Naive thymus-derived CD4-positive, alpha-beta T cell (primary cell): ENCODE measurements around the gene SLCO2B1. TPM values are rescaled to one million over a fixed set of nuclear protein-coding genes. Genes with fewer than 3 reads are reported as not detected.

Experiments used
- ATAC-seq: fragments of 150-1000 bp; cut with Tn5 transposase; 2 replicates; pipeline ENCODE4 v1.10.0; 2021; ENCODE audit warnings: mild to moderate bottlenecking, moderate library complexity
- CTCF ChIA-PET: fragments of 350-600 bp; sonication (Branson Sonifier 250); formaldehyde crosslinking; loops from one replicate; lab custom pipeline; 2021; ENCODE audit warnings: antibody characterized with exemption; lab: Charles Lee
- POLR2A ChIA-PET: fragments of 350-600 bp; sonication (Branson Sonifier 250); formaldehyde crosslinking; loops from one replicate; lab custom pipeline; 2021; ENCODE audit warnings: antibody characterized with exemption, inconsistent platforms; lab: Charles Lee
- DNase-seq, 9 donors: peaks; one replicate each; pipeline versions ENCODE4 v3.0.0 to v3.0.0-alpha.2; 2020 to 2022; ENCODE audit warnings: mixed read lengths in 1 of 9
- H3K27ac ChIP-seq: one replicate; pipeline ENCODE4 v1.7.0; 2013; ENCODE audit warnings: mild to moderate bottlenecking, low read depth, low read length, moderate library complexity
- H3K27me3 ChIP-seq, 2 donors: one replicate each; pipeline ENCODE4 v1.7.0; 2013; ENCODE audit warnings: low read length in 2 of 2, mild to moderate bottlenecking in 2 of 2, moderate library complexity in 2 of 2; ENCODE audit not compliant: control insufficient read depth in 2 of 2, insufficient read depth in 2 of 2
- H3K36me3 ChIP-seq, 3 experiments: 1 replicate in 2 of 3; 2 replicates in 1 of 3; pipeline ENCODE4 v1.7.0; 2013; ENCODE audit warnings: low read length in 3 of 3, mild to moderate bottlenecking in 3 of 3, moderate library complexity in 1 of 3; ENCODE audit not compliant: insufficient read depth in 3 of 3, control insufficient read depth in 2 of 3
- H3K4me1 ChIP-seq, 2 donors: one replicate each; pipeline ENCODE4 v1.7.0; 2013; ENCODE audit warnings: low read length in 2 of 2, mild to moderate bottlenecking in 2 of 2, moderate library complexity in 1 of 2; ENCODE audit not compliant: control insufficient read depth in 2 of 2, insufficient read depth in 2 of 2
- H3K4me3 ChIP-seq: 2 replicates; pipeline ENCODE4 v1.7.0; 2013; ENCODE audit warnings: mild to moderate bottlenecking, low read length
- H3K9me3 ChIP-seq, 3 experiments: 1 replicate in 2 of 3; 2 replicates in 1 of 3; pipeline ENCODE4 v1.7.0; 2013; ENCODE audit warnings: low read length in 3 of 3; ENCODE audit not compliant: control insufficient read depth in 2 of 3
- H3K27ac Mint-ChIP-seq, 9 donors: one replicate each; pipeline ENCODE4 v1.8.0; 2020 to 2022; ENCODE audit warnings: mixed read lengths in 9 of 9, mild to moderate bottlenecking in 8 of 9, moderate library complexity in 5 of 9, inconsistent platforms in 2 of 9
- H3K27me3 Mint-ChIP-seq, 5 donors: one replicate each; pipeline ENCODE4 v1.8.0; 2021 to 2022; ENCODE audit warnings: mixed read lengths in 5 of 5, mild to moderate bottlenecking in 1 of 5
- H3K36me3 Mint-ChIP-seq, 5 donors: one replicate each; pipeline ENCODE4 v1.8.0; 2020 to 2022; ENCODE audit warnings: mixed read lengths in 5 of 5, mild to moderate bottlenecking in 3 of 5, inconsistent platforms in 1 of 5
- H3K4me1 Mint-ChIP-seq, 7 donors: one replicate each; pipeline ENCODE4 v1.8.0; 2020 to 2022; ENCODE audit warnings: mixed read lengths in 7 of 7, mild to moderate bottlenecking in 3 of 7, inconsistent platforms in 1 of 7
- H3K4me3 Mint-ChIP-seq, 10 donors: one replicate each; pipeline ENCODE4 v1.8.0; 2020 to 2022; ENCODE audit warnings: mild to moderate bottlenecking in 10 of 10, mixed read lengths in 10 of 10, moderate library complexity in 6 of 10, inconsistent platforms in 2 of 10
- H3K9me3 Mint-ChIP-seq, 11 donors: one replicate each; pipeline ENCODE4 v1.8.0; 2020 to 2022; ENCODE audit warnings: mixed read lengths in 11 of 11, mild to moderate bottlenecking in 4 of 11, inconsistent platforms in 1 of 11, moderate library complexity in 1 of 11
- intact Hi-C, 2 donors: fragments of 100-400 bp; cut with micrococcal nuclease; formaldehyde crosslinking; loops; one replicate each; pipeline ENCODE4 v1.15.1; 2023
- polyA plus RNA-seq, 2 donors: library from polyadenylated mRNA; unstranded; fragments of 300-500 nt; fragmentation: Illumina TruSeq; gene quantifications; one replicate each; pipeline ENCODE4 v1.2.3, GENCODE V29; 2021
- total RNA-seq, 6 experiments: library from RNA in 5 of 6; stranded (reverse) in 5 of 6; gene quantifications; 1 replicate in 5 of 6; 2 replicates in 1 of 6; pipeline ENCODE4 v1.2.3 and lab custom pipeline; 2021 to 2026

The SLCO2B1 gene
- total and polyA plus RNA-seq, 7 experiments from 2014 or later: 0.19 to 4.3 (median 1.9) TPM; not detected in 3

DNA sequence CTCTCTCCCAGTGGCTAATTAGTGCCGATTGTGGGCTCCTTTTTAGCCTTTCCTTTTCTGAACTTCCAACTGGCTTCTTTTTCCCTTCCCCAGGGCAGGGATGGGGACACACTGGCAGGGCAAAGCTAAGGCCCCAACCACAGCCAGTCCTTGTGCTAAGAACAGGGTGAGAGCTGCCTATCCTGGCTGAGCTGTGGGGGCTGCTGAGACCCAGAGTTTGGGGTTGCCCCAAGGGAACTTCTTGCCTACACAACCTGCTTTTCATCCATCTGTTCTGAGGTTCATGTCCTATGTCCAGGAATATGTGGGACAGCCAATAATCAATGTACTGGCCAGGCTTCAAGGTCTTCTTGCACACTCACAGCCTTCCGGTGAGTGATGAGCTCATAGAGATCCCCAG is 79.7 kb downstream of the SLCO2B1 start:
- no peaks in the 10 kb centered on the region for H3K9me3 ChIP-seq
- no peak for DNase-seq
- H3K27me3 ChIP-seq: no peaks in the 10 kb centered on the region
- no peak for ATAC-seq
- H3K4me3 ChIP-seq: no peak overlapping the region
- Mint-ChIP-seq H3K9me3 (peaks cover 0 to 4% (median 0%) of the 10 kb centered on the region in 11 donors), H3K27me3 (peaks cover 0 to 20% (median 10%) of the 10 kb centered on the region in 5 donors), H3K27ac (no peak overlapping the region), H3K4me1 (no peaks in the 10 kb centered on the region), H3K36me3 (peaks cover 0 to 7% (median 5%) of the 10 kb centered on the region in 5 donors), H3K4me3 (no peak overlapping the region)
- no peaks in the 10 kb centered on the region for H3K4me1 ChIP-seq
- intact Hi-C loops: no loop called here
- no peak overlapping the region for H3K27ac ChIP-seq
- H3K36me3 ChIP-seq: no peaks in the 10 kb centered on the region
- CTCF ChIA-PET: no interaction called here
- POLR2A ChIA-PET: no interaction called here

DNA sequence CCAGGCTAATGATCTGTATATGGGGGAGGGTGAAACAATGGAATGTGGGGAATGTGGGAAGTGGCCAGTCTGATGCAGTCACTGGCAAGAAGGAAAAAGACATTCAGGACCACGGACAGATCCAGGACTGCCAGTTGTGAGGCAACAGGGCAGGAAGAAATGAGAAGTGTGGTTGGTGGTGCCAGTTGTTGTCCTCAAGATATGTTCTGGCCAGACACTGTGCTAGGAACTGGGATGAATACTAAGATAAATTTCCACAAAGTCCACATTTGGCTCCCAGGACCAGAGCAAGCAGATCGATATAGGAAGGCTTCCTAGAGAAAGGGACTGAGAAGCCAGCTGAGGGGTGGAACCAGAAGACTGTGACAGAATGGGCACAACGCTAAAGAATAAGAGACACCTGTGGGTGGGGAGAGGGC is 82.9 kb downstream of the SLCO2B1 start:
- H3K4me3 ChIP-seq: no peak overlapping the region
- H3K27me3 ChIP-seq: no peaks in the 10 kb centered on the region
- Mint-ChIP-seq H3K4me1 (no peaks in the 10 kb centered on the region), H3K9me3 (peaks cover 0 to 4% (median 0%) of the 10 kb centered on the region in 11 donors), H3K27ac (no peak overlapping the region), H3K36me3 (peaks cover 0 to 7% (median 5%) of the 10 kb centered on the region in 5 donors), H3K4me3 (no peak overlapping the region), H3K27me3 (peaks cover 10 to 29% (median 17%) of the 10 kb centered on the region in 5 donors)
- no peak for ATAC-seq
- peak in 2 of 9 donors; percentile 27 to 28 for DNase-seq
- POLR2A ChIA-PET: no interaction called here
- no peak overlapping the region for H3K27ac ChIP-seq
- H3K4me1 ChIP-seq: no peaks in the 10 kb centered on the region
- H3K36me3 ChIP-seq: no peaks in the 10 kb centered on the region
- H3K9me3 ChIP-seq: no peaks in the 10 kb centered on the region
- CTCF ChIA-PET: interaction anchor here (0.9 kb wide), 1 partner anchor 18 kb away, joined by 3 read pairs; no protein-coding TSS in a partner anchor
- intact Hi-C loops: loop anchor here (1.0 kb wide), 1 partner anchor 19 kb away; no protein-coding TSS in a partner anchor

DNA sequence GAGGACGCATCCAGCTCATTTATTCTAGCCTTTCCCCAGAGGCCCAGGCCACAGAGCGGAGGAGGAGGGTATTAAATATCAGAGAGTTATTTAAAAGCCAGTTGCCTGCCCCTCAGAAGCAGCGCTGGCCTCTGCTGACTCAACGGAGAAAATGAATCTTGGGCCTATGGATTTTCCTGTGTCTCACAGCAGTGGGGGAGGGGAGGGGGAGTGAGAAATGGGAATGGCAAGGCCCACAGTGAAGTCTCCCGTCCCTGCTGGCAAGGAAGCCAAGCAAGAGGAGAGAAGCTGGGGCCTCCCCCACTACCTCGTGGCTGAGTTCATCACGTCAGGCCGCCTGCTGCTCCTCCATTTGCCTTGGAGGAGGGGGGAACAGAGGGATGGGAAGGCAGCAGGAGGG is 85.2 kb downstream of the SLCO2B1 start:
- Histone ChIP-seq H3K9me3 (no peaks in the 10 kb centered on the region), H3K4me3 (no peak overlapping the region), H3K27me3 (peaks cover 0 to 5% of the 10 kb centered on the region in 2 donors), H3K27ac (no peak overlapping the region), H3K36me3 (no peaks in the 10 kb centered on the region), H3K4me1 (peaks cover 5 to 12% of the 10 kb centered on the region in 2 donors)
- Mint-ChIP-seq H3K27me3 (peaks cover 9 to 44% (median 21%) of the 10 kb centered on the region in 5 donors), H3K27ac (no peak overlapping the region), H3K4me3 (no peak overlapping the region), H3K9me3 (peaks cover 0 to 4% (median 0%) of the 10 kb centered on the region in 11 donors), H3K36me3 (peaks cover 0 to 4% (median 4%) of the 10 kb centered on the region in 5 donors), H3K4me1 (peaks cover 0 to 6% (median 2%) of the 10 kb centered on the region in 7 donors)
- intact Hi-C loops: no loop called here
- ChIA-PET CTCF (no interaction called here), POLR2A (no interaction called here)
- no peak for ATAC-seq
- no peak for DNase-seq

DNA sequence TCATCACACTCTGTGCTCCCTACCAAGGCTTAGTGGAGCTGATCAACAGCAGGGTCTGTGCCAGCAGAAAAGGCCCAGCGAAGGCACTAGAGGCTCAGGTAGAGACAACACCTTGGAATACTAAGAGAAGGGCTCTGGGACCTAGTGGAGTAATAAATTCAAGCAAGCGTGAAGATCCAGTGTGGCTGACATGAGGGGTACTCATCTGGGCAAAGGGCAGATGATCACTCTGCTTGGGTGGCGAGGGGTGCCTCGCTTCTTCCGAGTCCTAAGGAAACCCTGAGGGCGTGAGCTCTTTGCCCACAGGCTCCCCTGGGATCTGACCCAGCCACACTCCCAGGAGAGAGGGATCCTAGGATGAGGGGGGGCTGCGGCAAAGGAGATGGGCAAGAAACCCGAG is 86.1 kb downstream of the SLCO2B1 start:
- H3K4me1 ChIP-seq: peaks cover 5 to 12% of the 10 kb centered on the region in 2 donors
- H3K27ac Mint-ChIP-seq: no peak overlapping the region
- CTCF ChIA-PET: no interaction called here

DNA sequence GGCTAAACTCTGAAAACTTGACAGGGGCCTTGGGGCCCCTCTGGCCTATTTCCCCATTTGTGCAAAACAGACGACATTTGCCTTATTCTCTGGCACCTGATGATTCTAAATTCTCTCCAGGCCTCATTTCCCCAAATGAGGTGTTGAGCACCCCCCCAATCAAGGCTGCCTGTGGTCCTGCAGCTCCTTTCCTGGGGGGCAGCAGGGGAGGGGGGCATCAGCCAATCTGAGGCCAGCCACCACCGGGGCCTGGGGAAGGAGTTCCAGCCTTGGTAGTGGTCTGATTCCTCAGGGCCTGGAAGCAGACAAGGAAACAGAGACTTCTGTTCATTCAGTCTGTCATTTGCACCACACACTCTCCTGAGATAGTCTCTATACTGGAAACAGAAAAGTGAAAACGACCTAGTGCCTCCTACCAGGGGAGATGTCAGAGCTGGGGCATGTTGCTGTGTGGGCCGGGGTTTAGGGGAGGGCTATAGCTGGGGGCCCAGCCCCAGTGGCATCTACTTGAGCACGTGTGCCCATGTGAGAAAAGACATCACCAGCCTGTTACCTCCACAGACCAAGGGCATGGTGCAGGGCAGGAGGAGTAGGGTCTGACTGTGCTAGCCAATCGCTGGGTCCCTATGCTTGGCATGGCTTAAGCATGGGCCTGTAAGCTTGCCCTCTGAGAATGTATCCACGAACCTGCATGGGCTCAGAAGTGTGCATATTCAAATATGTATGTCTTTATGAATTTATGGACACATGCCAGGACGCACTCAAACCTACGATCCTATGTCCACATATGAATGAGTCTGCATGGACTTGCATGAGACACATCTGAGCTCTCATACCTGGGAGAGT is 87.9 kb downstream of the SLCO2B1 start:
- H3K27me3 ChIP-seq: peaks cover 3 to 5% of the 10 kb centered on the region in 2 donors
- intact Hi-C loops: no loop called here
- H3K9me3 Mint-ChIP-seq: peaks cover 0 to under 1% (median 0%) of the 10 kb centered on the region in 11 donors
- peaks cover 0 to 14% (median 10%) of the 10 kb centered on the region in 7 donors for H3K4me1 Mint-ChIP-seq
- ChIA-PET POLR2A (no interaction called here), CTCF (interaction anchor here (0.7 to 8.0 kb wide), 5 partner anchors 9 to 1669 kb away, joined by 3 to 135 read pairs (median 5); no protein-coding TSS in a partner anchor)
- H3K9me3 ChIP-seq: no peaks in the 10 kb centered on the region
- H3K4me3 ChIP-seq: no peak overlapping the region
- DNase-seq (no peak), ATAC-seq (no peak)
- peaks cover 0 to 4% (median 0%) of the 10 kb centered on the region in 5 donors for H3K36me3 Mint-ChIP-seq
- H3K27me3 Mint-ChIP-seq: peaks cover 13 to 51% (median 28%) of the 10 kb centered on the region in 5 donors
- H3K27ac Mint-ChIP-seq: peak overlapping the region in 1 of 9 donors; percentile 63
- H3K27ac ChIP-seq: no peak overlapping the region
- H3K4me3 Mint-ChIP-seq: peak overlapping the region in 8 of 10 donors; percentile 20 to 85 (median 50)
- no peaks in the 10 kb centered on the region for H3K36me3 ChIP-seq
- peaks cover 5 to 15% of the 10 kb centered on the region in 2 donors for H3K4me1 ChIP-seq

More for the DNA sequence above, 86.1 kb downstream of the SLCO2B1 start:
- Histone ChIP-seq H3K36me3 (no peaks in the 10 kb centered on the region), H3K27me3 (peaks cover 0 to 5% of the 10 kb centered on the region in 2 donors), H3K4me3 (no peak overlapping the region), H3K27ac (no peak overlapping the region), H3K9me3 (no peaks in the 10 kb centered on the region)
- POLR2A ChIA-PET: no interaction called here
- DNase-seq (no peak), ATAC-seq (no peak)
- intact Hi-C loops: no loop called here
- H3K27me3 Mint-ChIP-seq: peaks cover 4 to 45% (median 21%) of the 10 kb centered on the region in 5 donors
- H3K9me3 Mint-ChIP-seq: peaks cover 0 to 4% (median 0%) of the 10 kb centered on the region in 11 donors
- peaks cover 0 to 7% (median 2%) of the 10 kb centered on the region in 7 donors for H3K4me1 Mint-ChIP-seq
- H3K36me3 Mint-ChIP-seq: peaks cover 0 to 4% (median 0%) of the 10 kb centered on the region in 5 donors
- peak overlapping the region in 1 of 10 donors; percentile 34 for H3K4me3 Mint-ChIP-seq

DNA sequence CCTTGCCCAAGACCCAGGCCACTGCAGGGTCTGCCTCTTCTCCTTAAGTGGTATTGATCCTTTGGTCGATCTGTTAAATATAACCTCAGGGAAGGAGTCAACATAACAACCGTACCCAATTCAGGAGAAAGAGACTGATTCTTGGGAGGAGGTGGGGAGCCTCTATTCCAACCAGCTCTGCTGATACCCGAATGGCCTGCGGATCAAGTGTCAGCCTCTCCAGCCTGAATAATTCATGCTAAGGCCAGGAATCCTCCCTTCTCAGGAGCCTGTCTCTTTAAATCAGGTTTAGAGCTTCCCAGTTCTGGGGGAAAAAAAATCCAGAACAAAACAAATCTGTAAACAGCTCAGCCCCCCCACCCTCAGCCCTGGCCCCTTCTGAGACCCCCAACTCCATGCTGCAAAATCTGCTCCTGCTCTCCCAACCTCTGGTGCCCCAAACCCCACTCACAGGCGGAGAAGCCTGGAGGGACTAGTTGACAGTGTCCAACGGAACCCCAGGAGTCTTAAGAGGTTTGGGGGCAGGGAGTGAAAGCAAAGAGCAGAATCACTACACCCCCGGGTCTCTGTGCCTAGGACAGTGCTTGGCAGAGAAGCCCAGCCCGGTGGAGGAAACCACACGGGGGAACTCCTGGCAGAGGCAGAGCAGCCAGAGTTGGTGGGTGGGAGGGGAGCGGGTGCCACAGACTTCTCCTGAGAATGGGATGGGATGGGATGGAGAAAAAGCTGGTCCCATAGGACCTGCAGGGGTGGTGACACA is 88.8 kb downstream of the SLCO2B1 start:
- H3K9me3 Mint-ChIP-seq: no peaks in the 10 kb centered on the region
- peak overlapping the region; percentile 53 to 87 (median 74) for H3K4me3 Mint-ChIP-seq
- H3K27ac Mint-ChIP-seq: no peak overlapping the region
- Histone ChIP-seq H3K4me3 (no peak overlapping the region), H3K27ac (no peak overlapping the region), H3K4me1 (peaks cover 5 to 15% of the 10 kb centered on the region in 2 donors), H3K9me3 (no peaks in the 10 kb centered on the region), H3K27me3 (peaks cover 3 to 5% of the 10 kb centered on the region in 2 donors), H3K36me3 (no peaks in the 10 kb centered on the region)
- POLR2A ChIA-PET: no interaction called here
- H3K36me3 Mint-ChIP-seq: no peaks in the 10 kb centered on the region
- peaks cover 0 to 14% (median 10%) of the 10 kb centered on the region in 7 donors for H3K4me1 Mint-ChIP-seq
- ATAC-seq (no peak), DNase-seq (no peak)
- CTCF ChIA-PET: interaction anchor here (0.6 to 8.0 kb wide), 6 partner anchors 8 to 310 kb away, joined by 3 to 135 read pairs (median 4); no protein-coding TSS in a partner anchor
- intact Hi-C loops: loop anchor here (2.0 to 10.0 kb wide), 6 partner anchors 217 to 845 kb away; partner anchors contain the start of genes PGM2L1 (in 1 of the 2), POLD3 (in 1 of the 2), RNF169 (in 1 of the 2) and SPCS2 (in 1 of the 2)
- peaks cover 13 to 57% (median 27%) of the 10 kb centered on the region in 5 donors for H3K27me3 Mint-ChIP-seq
